HEK293 (cell line): ENCODE measurements around the gene NIN.

Experiments used
- CTCF ChIA-PET: fragments of 350-600 bp; formaldehyde crosslinking; extraction: SDS; loops from one replicate; lab custom pipeline; 2021; ENCODE audit warnings: antibody characterized with exemption; lab: Yijun Ruan, JAX
- POLR2A ChIA-PET: fragments of 300-600 bp; formaldehyde crosslinking; extraction: SDS; loops from one replicate; lab custom pipeline; 2020; ENCODE audit warnings: antibody characterized with exemption, inconsistent platforms; lab: Yijun Ruan, JAX
- H3K27ac ChIP-seq: fragments of 200-500 bp; sonication (Bioruptor generic); 2 replicates; pipeline ENCODE4 v1.5.1; 2014; ENCODE audit warnings: low read depth, low read length, control low read depth, inconsistent platforms; ENCODE audit errors: extremely low read depth
- H3K36me3 ChIP-seq, 2 experiments: fragments of 200-500 bp in 1 of 2; sonication (Bioruptor generic) in 1 of 2; 1 replicate in 1 of 2; 2 replicates in 1 of 2; pipeline ENCODE4 v1.5.1; 2014 to 2017; ENCODE audit warnings: inconsistent platforms in 2 of 2, low read length in 2 of 2; ENCODE audit not compliant: control insufficient read depth in 2 of 2, insufficient read depth in 1 of 2
- H3K4me1 ChIP-seq: fragments of 200-500 bp; sonication (Bioruptor generic); 2 replicates; pipeline ENCODE4 v1.5.1; 2014; ENCODE audit warnings: mild to moderate bottlenecking, low read length, inconsistent platforms; ENCODE audit not compliant: control insufficient read depth, insufficient read depth
- H3K4me3 ChIP-seq: 2 replicates; pipeline ENCODE4 v1.5.1; 2011; ENCODE audit warnings: low read depth, mild to moderate bottlenecking, control low read depth, low read length, moderate library complexity
- H3K9me3 ChIP-seq: fragments of 200-500 bp; sonication (Bioruptor generic); 2 replicates; pipeline ENCODE4 v1.5.1; 2014; ENCODE audit warnings: low read depth, low read length, inconsistent platforms; ENCODE audit not compliant: control insufficient read depth, insufficient read depth
- AEBP2 ChIP-seq: fragments of 450-650 bp; formaldehyde crosslinking; IDR thresholded peaks from 2 replicates; pipeline ENCODE4 v1.5.1; 2016; ENCODE audit warnings: missing biosample characterization, missing genetic modification characterization, borderline replicate concordance
- BCL6B ChIP-seq: fragments of 450-650 bp; formaldehyde crosslinking; IDR thresholded peaks from 2 replicates; pipeline ENCODE4 v1.5.1; 2017; ENCODE audit warnings: missing biosample characterization, missing genetic modification characterization
- GLI2 ChIP-seq: fragments of 450-650 bp; formaldehyde crosslinking; IDR thresholded peaks from 2 replicates; pipeline ENCODE4; 2017; ENCODE audit warnings: missing biosample characterization, missing genetic modification characterization, low read depth, borderline replicate concordance
- GLIS1 ChIP-seq: fragments of 450-650 bp; formaldehyde crosslinking; IDR thresholded peaks from 2 replicates; pipeline ENCODE4 v1.5.1; 2016; ENCODE audit warnings: missing biosample characterization, missing genetic modification characterization
- GLIS2 ChIP-seq: fragments of 450-650 bp; formaldehyde crosslinking; IDR thresholded peaks from 2 replicates; pipeline ENCODE4 v1.5.1; 2016; ENCODE audit warnings: missing biosample characterization, missing genetic modification characterization
- IKZF3 ChIP-seq: fragments of 450-650 bp; IDR thresholded peaks from 2 replicates; pipeline ENCODE4 v1.5.0; 2018; ENCODE audit warnings: missing biosample characterization, mild to moderate bottlenecking, missing genetic modification characterization, moderate library complexity
- ZBTB21 ChIP-seq: fragments of 450-650 bp; formaldehyde crosslinking; IDR thresholded peaks from 2 replicates; pipeline ENCODE4 v1.5.1; 2017; ENCODE audit warnings: missing biosample characterization, missing genetic modification characterization
- ZBTB6 ChIP-seq: fragments of 450-650 bp; formaldehyde crosslinking; IDR thresholded peaks from 2 replicates; pipeline ENCODE4 v1.5.1; 2017; ENCODE audit warnings: missing biosample characterization, missing genetic modification characterization
- ZBTB7A ChIP-seq: fragments of 450-650 bp; formaldehyde crosslinking; IDR thresholded peaks from 2 replicates; pipeline ENCODE4 v1.5.1; 2016; ENCODE audit warnings: low read depth, missing biosample characterization, missing genetic modification characterization
- ZBTB8A ChIP-seq: fragments of 450-650 bp; formaldehyde crosslinking; IDR thresholded peaks from 2 replicates; pipeline ENCODE4 v1.5.1; 2016; ENCODE audit warnings: missing biosample characterization, missing genetic modification characterization
- ZNF140 ChIP-seq: fragments of 450-650 bp; formaldehyde crosslinking; IDR thresholded peaks from 2 replicates; pipeline ENCODE4 v1.5.1; 2016; ENCODE audit warnings: missing biosample characterization, missing genetic modification characterization
- ZNF19 ChIP-seq: fragments of 450-650 bp; formaldehyde crosslinking; IDR thresholded peaks from 2 replicates; pipeline ENCODE4; 2016; ENCODE audit warnings: missing biosample characterization, missing genetic modification characterization, low read depth
- ZNF202 ChIP-seq: fragments of 450-650 bp; formaldehyde crosslinking; IDR thresholded peaks from 2 replicates; pipeline ENCODE4 v1.5.1; 2016; ENCODE audit warnings: missing biosample characterization, missing genetic modification characterization, borderline replicate concordance
- ZNF211 ChIP-seq: fragments of 450-650 bp; formaldehyde crosslinking; IDR thresholded peaks from 2 replicates; pipeline ENCODE4 v1.5.1; 2016; ENCODE audit warnings: low read depth, missing biosample characterization, missing genetic modification characterization
- ZNF24 ChIP-seq: fragments of 450-650 bp; formaldehyde crosslinking; IDR thresholded peaks from 2 replicates; pipeline ENCODE4 v1.5.1; 2016; ENCODE audit warnings: missing biosample characterization, missing genetic modification characterization
- ZNF280C ChIP-seq: fragments of 450-650 bp; formaldehyde crosslinking; IDR thresholded peaks from 2 replicates; pipeline ENCODE4 v1.5.1; 2016; ENCODE audit warnings: missing biosample characterization, missing genetic modification characterization
- ZNF341 ChIP-seq: fragments of 450-650 bp; formaldehyde crosslinking; IDR thresholded peaks from 2 replicates; pipeline ENCODE4; 2016; ENCODE audit warnings: low read depth, missing biosample characterization, missing genetic modification characterization
- ZNF521 ChIP-seq: fragments of 450-650 bp; formaldehyde crosslinking; IDR thresholded peaks from 2 replicates; pipeline ENCODE4 v1.5.1; 2017; ENCODE audit warnings: missing biosample characterization, mild to moderate bottlenecking, missing genetic modification characterization
- ZNF549 ChIP-seq: fragments of 450-650 bp; IDR thresholded peaks from 2 replicates; pipeline ENCODE4 v1.5.1; 2018; ENCODE audit warnings: missing biosample characterization, missing genetic modification characterization, mild to moderate bottlenecking, inconsistent platforms, moderate library complexity
- ZNF558 ChIP-seq: fragments of 450-650 bp; formaldehyde crosslinking; IDR thresholded peaks from 2 replicates; pipeline ENCODE4 v1.5.1; 2016; ENCODE audit warnings: missing biosample characterization, missing genetic modification characterization
- ZNF830 ChIP-seq: fragments of 450-650 bp; IDR thresholded peaks from 2 replicates; pipeline ENCODE4 v1.5.0; 2018; ENCODE audit warnings: missing biosample characterization, missing genetic modification characterization, low read depth, mild to moderate bottlenecking, moderate library complexity

Gene NIN

GRCh38 chr14:50813544-50813863 lies 17.5 kb downstream of the NIN start:
- peaks cover 0 to 5% of the 10 kb centered on the region in 2 experiments for H3K36me3 ChIP-seq
- H3K4me1 ChIP-seq = peaks cover 8% of the 10 kb centered on the region
- no peak for TF ChIP-seq GLI2
- no peak overlapping the region for H3K4me3 ChIP-seq
- ChIA-PET POLR2A (no interaction called here), CTCF (interaction anchor here (0.6 kb wide), 1 partner anchor 168 kb away, joined by 3 read pairs; no protein-coding TSS in a partner anchor)
- no peaks in the 10 kb centered on the region for H3K9me3 ChIP-seq
- no peak overlapping the region for H3K27ac ChIP-seq

- H3K4me3 ChIP-seq = no peak overlapping the region
- no peaks in the 10 kb centered on the region for H3K9me3 ChIP-seq
- TF ChIP-seq AEBP2 (tag by site-specific recombination) (no peak), GLIS2 (no peak), ZBTB21 (tag by site-specific recombination) (no peak), ZNF830 (tag by site-specific recombination) (no peak), ZNF211 (tag by site-specific recombination) (no peak), BCL6B (tag by site-specific recombination) (no peak), ZBTB6 (tag by site-specific recombination) (no peak), ZNF341 (tag by site-specific recombination) (no peak), ZNF521 (no peak), ZNF202 (tag by site-specific recombination) (no peak), ZNF549 (tag by site-specific recombination) (no peak), ZNF280C (tag by site-specific recombination) (no peak), GLIS1 (tag by site-specific recombination) (no peak), ZBTB8A (tag by site-specific recombination) (no peak), ZBTB7A (tag by site-specific recombination) (no peak), ZNF140 (tag by site-specific recombination) (no peak), IKZF3 (tag by site-specific recombination) (no peak), ZNF24 (no peak), ZNF558 (tag by site-specific recombination) (no peak), ZNF19 (tag by site-specific recombination) (no peak)
- H3K36me3 ChIP-seq = peaks cover 0 to 3% of the 10 kb centered on the region in 2 experiments
- CTCF ChIA-PET = interaction anchor here (0.6 kb wide), 1 partner anchor 167 kb away, joined by 3 read pairs; no protein-coding TSS in a partner anchor
- H3K4me1 ChIP-seq = peaks cover 8% of the 10 kb centered on the region
- POLR2A ChIA-PET = interaction anchor here (0.6 kb wide), 1 partner anchor 242 kb away, joined by 3 read pairs; no protein-coding TSS in a partner anchor
- no peak overlapping the region for H3K27ac ChIP-seq
Observed at GRCh38 chr14:50812856-50813543, 18.0 kb downstream of the NIN start.
